ENCODE data around the gene LMLN. TPM values are rescaled to one million over a fixed set of nuclear protein-coding genes. Genes with fewer than 3 reads are reported as not detected.
A peak's percentile ranks its signal among the peaks of the same experiment; 100 is the strongest.

The LMLN gene
- total RNA-seq, 3 donors from 2014 or later (not counting 1 experiment from before 2014, with no cell fraction given), result 2.3 to 4.5 (median 4.0) TPM

GRCh38 chr3:197942956-197943556 is 17.0 kb upstream of the LMLN start:
- H3K4me3 Mint-ChIP-seq, result no peak overlapping the region
- H3K36me3 ChIP-seq (ENCODE audit: control insufficient read depth, insufficient read depth, low read length), result no peaks in the 10 kb centered on the region

DNA sequence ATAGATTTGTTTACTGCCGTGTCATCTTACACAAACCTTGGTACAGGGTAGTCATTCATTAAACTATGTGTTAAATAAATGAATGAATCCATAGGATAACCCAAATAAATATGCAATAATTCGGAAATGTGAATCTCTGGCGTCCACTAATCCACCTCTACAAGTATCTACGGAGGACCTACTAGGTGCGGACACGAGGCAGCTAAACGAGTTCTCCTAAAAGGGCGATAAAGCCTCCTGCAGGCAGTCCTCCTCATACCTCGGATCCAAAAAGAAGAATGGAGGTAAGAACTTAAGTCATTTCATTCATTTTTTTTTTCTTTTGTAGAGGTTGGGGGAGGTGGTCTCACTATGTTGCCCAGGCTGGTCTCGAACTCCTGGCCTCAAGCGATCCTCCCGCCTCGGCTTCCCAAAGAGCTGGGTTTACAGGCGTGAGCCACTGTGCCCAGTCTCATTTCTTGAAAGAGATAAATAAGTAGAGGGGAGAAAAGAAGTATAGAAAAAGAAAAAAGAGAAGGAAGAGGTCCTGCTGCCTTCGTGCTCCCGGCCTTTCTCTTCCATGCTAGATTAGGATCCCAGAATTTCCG is 10.7 kb upstream of the LMLN start:
- Histone ChIP-seq H3K27me3 (ENCODE audit: control insufficient read depth, insufficient read depth, low read length) (no peaks in the 10 kb centered on the region), H3K36me3 (ENCODE audit: control insufficient read depth, insufficient read depth, low read length) (peaks cover 30% of the 10 kb centered on the region), H3K4me3 (ENCODE audit: low read length) (peak overlapping the region; percentile 64), H3K9me3 (ENCODE audit: control insufficient read depth, insufficient read depth, low read length) (no peaks in the 10 kb centered on the region), H3K27ac (ENCODE audit: low read length) (peak overlapping the region; percentile 89), H3K4me1 (ENCODE audit: control insufficient read depth, insufficient read depth, low read length) (peaks cover 28% of the 10 kb centered on the region)
- ATAC-seq (no peak), DNase-seq (no peak)
- Mint-ChIP-seq H3K27ac (peak overlapping the region; percentile 98 to 100), H3K9me3 (no peaks in the 10 kb centered on the region), H3K4me3 (peak overlapping the region; percentile 97), H3K4me1 (peaks cover 33 to 42% of the 10 kb centered on the region in 2 donors), H3K36me3 (peaks cover 10% of the 10 kb centered on the region), H3K27me3 (ENCODE audit: low read depth in 2 of 2) (no peaks in the 10 kb centered on the region)
- intact Hi-C loops (cut with micrococcal nuclease), result no loop called here
- TF ChIP-seq CTCF (IDR thresholded peaks at IDR 0.05), result no peak
- WGBS (ENCODE audit: insufficient coverage), result 26% methylated on average over 14 of the region's 17 CpGs

More at GRCh38 chr3:197942956-197943556, 17.0 kb upstream of the LMLN start:
- intact Hi-C loops (cut with micrococcal nuclease), result loop anchor here (1.0 kb wide), 1 partner anchor 37 kb away; no protein-coding TSS in a partner anchor
- Mint-ChIP-seq H3K27ac (no peak overlapping the region), H3K9me3 (no peaks in the 10 kb centered on the region), H3K36me3 (no peaks in the 10 kb centered on the region), H3K27me3 (ENCODE audit: low read depth in 2 of 2) (no peaks in the 10 kb centered on the region), H3K4me1 (no peaks in the 10 kb centered on the region)
- ATAC-seq (peak; percentile 54 to 88 (median 63)), DNase-seq (peak in 1 of 2 donors; percentile 72)
- Histone ChIP-seq H3K4me1 (ENCODE audit: control insufficient read depth, insufficient read depth, low read length) (no peaks in the 10 kb centered on the region), H3K27me3 (ENCODE audit: control insufficient read depth, insufficient read depth, low read length) (no peaks in the 10 kb centered on the region), H3K4me3 (ENCODE audit: low read length) (no peak overlapping the region), H3K27ac (ENCODE audit: low read length) (no peak overlapping the region), H3K9me3 (ENCODE audit: control insufficient read depth, insufficient read depth, low read length) (no peaks in the 10 kb centered on the region)
- 100% methylated on average over 1 of the region's 2 CpGs for WGBS (ENCODE audit: insufficient coverage)
- peak; percentile 68 for TF ChIP-seq CTCF (IDR thresholded peaks at IDR 0.05)

- WGBS (ENCODE audit: insufficient coverage), result under 1% methylated on average over 36 of the region's 36 CpGs
- Histone ChIP-seq H3K4me1 (ENCODE audit: control insufficient read depth, insufficient read depth, low read length) (peaks cover 28% of the 10 kb centered on the region), H3K9me3 (ENCODE audit: control insufficient read depth, insufficient read depth, low read length) (no peaks in the 10 kb centered on the region), H3K36me3 (ENCODE audit: control insufficient read depth, insufficient read depth, low read length) (peaks cover 37% of the 10 kb centered on the region), H3K27me3 (ENCODE audit: control insufficient read depth, insufficient read depth, low read length) (no peaks in the 10 kb centered on the region), H3K27ac (ENCODE audit: low read length) (peak within 1 kb of the TSS; percentile 89), H3K4me3 (ENCODE audit: low read length) (peak within 1 kb of the TSS; percentile 64)
- peak within 1 kb of the TSS; percentile 97 for H3K4me3 Mint-ChIP-seq
- intact Hi-C loops (cut with micrococcal nuclease), result loop anchor here (1.0 kb wide), 1 partner anchor 10 kb away; the partner anchor contains the start of gene LMLN
- no peaks in the 10 kb centered on the region for H3K9me3 Mint-ChIP-seq
- TF ChIP-seq CTCF (IDR thresholded peaks at IDR 0.05), result no peak
- H3K27ac Mint-ChIP-seq, result peak within 1 kb of the TSS; percentile 98 to 100
- ATAC-seq (peak; percentile 92 to 95 (median 92)), DNase-seq (peak; percentile 79 to 96)
- no peaks in the 10 kb centered on the region for H3K27me3 Mint-ChIP-seq (ENCODE audit: low read depth in 2 of 2)
- H3K36me3 Mint-ChIP-seq, result peaks cover 15% of the 10 kb centered on the region
- peaks cover 33 to 42% of the 10 kb centered on the region in 2 donors for H3K4me1 Mint-ChIP-seq
Measured at GRCh38 chr3:197949778-197950676, 10.0 kb upstream of the LMLN start, which contains the start of gene RPL35A. RPL35A (plus strand) TSS chr3:197950190; CDS start chr3:197950968, 778 bp downstream.

All from natural killer cell (primary cell).